Inferior parietal cortex (tissue), 1 donor: ENCODE measurements around the gene HAND2.

Experiments
- DNase-seq: peaks from one replicate; pipeline ENCODE4 v3.0.0-alpha.2; 2016; ENCODE audit errors: extremely low spot score

HAND2 gene

GRCh38 chr4:173521467-173522159 lies 8.4 kb downstream of the HAND2 start:
- no peak for DNase-seq

GRCh38 chr4:173520921-173521466 lies 9.0 kb downstream of the HAND2 start:
- no peak for DNase-seq

GRCh38 chr4:173519111-173520101 lies 10.6 kb downstream of the HAND2 start:
- DNase-seq: no peak

GRCh38 chr4:173518425-173519102 lies 11.5 kb downstream of the HAND2 start:
- no peak for DNase-seq

GRCh38 chr4:173517781-173518424 lies 12.1 kb downstream of the HAND2 start:
- DNase-seq: no peak

GRCh38 chr4:173516621-173517524 lies 13.2 kb downstream of the HAND2 start:
- no peak for DNase-seq

GRCh38 chr4:173515458-173515857 lies 14.6 kb downstream of the HAND2 start:
- no peak for DNase-seq

- DNase-seq: no peak
These were observed 15.3 kb downstream of the HAND2 start for GRCh38 chr4:173514641-173515217.

- no peak for DNase-seq
These were observed 16.4 kb downstream of the HAND2 start for GRCh38 chr4:173513651-173514050.

GRCh38 chr4:173511787-173512361 lies 18.2 kb downstream of the HAND2 start:
- no peak for DNase-seq

GRCh38 chr4:173509036-173510001 lies 20.7 kb downstream of the HAND2 start:
- no peak for DNase-seq

GRCh38 chr4:173508386-173509035 lies 21.5 kb downstream of the HAND2 start:
- DNase-seq: no peak

- DNase-seq: no peak
These were observed 22.3 kb downstream of the HAND2 start for GRCh38 chr4:173507471-173508385.

- DNase-seq: no peak
These were observed 23.3 kb downstream of the HAND2 start for GRCh38 chr4:173506597-173507211.

GRCh38 chr4:173505924-173506518 lies 24.0 kb downstream of the HAND2 start:
- DNase-seq: peak; percentile 36

- no peak for DNase-seq
These were observed 25.9 kb downstream of the HAND2 start for GRCh38 chr4:173504181-173504503.
